Suprapubic skin (tissue), 4 donors: ENCODE results near the gene RGS11.

Experiments used
- EP300 ChIP-seq: sonication (generic); formaldehyde crosslinking; IDR thresholded peaks from one replicate; pipeline ENCODE4 v1.6.1; 2017; ENCODE audit warnings: antibody characterized with exemption
- POLR2A ChIP-seq, 2 donors: fragments of 450-650 bp; IDR thresholded peaks; one replicate each; pipeline ENCODE4 v1.6.1; 2017; ENCODE audit warnings: antibody characterized with exemption in 2 of 2, mild to moderate bottlenecking in 2 of 2, moderate library complexity in 2 of 2
- POLR2AphosphoS5 ChIP-seq, 3 donors: sonication (generic); formaldehyde crosslinking; IDR thresholded peaks; one replicate each; pipeline ENCODE4 v1.6.1; 2017; ENCODE audit warnings: antibody characterized with exemption in 3 of 3
- TF ChIP-seq, protein P1 (sequence below), 2 donors: fragments of 200-600 bp in 1 of 2; fragments of 450-650 bp in 1 of 2; sonication (generic) in 1 of 2; IDR thresholded peaks; one replicate each; pipeline ENCODE4 v1.5.1; 2016 to 2019; ENCODE audit warnings: antibody characterized with exemption in 2 of 2, mild to moderate bottlenecking in 1 of 2, moderate library complexity in 1 of 2

DNA sequence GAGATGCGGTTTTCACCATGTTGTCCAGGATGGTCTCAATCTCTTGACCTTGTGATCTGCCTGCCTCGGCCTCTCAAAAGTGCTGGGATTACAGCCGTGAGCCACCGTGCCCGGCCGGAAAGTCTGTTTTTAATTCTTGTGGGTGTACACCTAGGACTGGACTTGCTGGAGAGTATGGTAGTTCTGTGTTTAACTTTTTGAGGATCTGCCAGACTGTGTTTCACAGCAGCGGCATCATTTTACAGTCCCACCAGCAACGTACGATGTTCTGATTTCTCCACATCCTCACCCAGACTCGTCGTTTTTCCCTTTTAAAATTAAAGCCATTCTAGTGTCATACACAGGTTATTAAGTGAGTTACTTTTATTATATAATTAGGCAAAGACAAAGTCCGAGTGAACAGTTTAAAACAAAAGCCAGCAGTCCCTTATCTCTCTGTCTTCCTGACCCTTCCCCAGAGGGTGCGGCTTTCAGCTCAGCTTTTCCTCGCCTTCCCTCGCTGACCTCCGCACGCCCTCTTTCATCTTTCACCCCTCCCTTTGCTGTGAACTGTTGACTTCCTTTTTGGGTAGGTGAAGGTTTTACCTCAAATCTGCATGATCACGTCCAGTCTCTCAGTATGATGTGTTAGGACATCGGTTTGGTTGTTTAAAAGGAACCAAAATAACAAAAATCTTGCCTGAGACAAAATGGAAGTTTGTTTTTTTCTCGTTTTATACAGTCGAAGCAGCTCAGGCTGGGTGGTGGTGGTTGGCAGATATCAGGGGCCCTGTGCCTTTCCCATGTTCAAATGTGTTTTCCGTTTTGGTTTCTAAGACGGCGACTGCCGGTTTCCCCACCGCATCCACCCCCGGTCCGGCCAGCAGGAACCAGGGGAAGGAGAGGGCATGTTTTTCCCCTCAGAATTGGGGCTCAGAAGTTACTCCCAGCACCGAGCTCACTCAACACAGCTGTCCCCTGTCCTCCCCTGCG, 23.1 kb downstream of the RGS11 start:
- TF ChIP-seq, protein P1, sequence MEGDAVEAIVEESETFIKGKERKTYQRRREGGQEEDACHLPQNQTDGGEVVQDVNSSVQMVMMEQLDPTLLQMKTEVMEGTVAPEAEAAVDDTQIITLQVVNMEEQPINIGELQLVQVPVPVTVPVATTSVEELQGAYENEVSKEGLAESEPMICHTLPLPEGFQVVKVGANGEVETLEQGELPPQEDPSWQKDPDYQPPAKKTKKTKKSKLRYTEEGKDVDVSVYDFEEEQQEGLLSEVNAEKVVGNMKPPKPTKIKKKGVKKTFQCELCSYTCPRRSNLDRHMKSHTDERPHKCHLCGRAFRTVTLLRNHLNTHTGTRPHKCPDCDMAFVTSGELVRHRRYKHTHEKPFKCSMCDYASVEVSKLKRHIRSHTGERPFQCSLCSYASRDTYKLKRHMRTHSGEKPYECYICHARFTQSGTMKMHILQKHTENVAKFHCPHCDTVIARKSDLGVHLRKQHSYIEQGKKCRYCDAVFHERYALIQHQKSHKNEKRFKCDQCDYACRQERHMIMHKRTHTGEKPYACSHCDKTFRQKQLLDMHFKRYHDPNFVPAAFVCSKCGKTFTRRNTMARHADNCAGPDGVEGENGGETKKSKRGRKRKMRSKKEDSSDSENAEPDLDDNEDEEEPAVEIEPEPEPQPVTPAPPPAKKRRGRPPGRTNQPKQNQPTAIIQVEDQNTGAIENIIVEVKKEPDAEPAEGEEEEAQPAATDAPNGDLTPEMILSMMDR (IDR thresholded peaks at IDR 0.05), result no peak
- TF ChIP-seq EP300 (no peak), POLR2AphosphoS5 (IDR thresholded peaks at IDR 0.05) (no peak), POLR2A (IDR thresholded peaks at IDR 0.05) (no peak)
